Measurements from ENCODE around the gene ZNF511. TPM values are rescaled to one million over a fixed set of nuclear protein-coding genes. Genes with fewer than 3 reads are reported as not detected.

ZNF511 gene
- total RNA-seq, 1 donor from 2014 or later, result 25.5 TPM

- no peak overlapping the region for H2AFZ ChIP-seq (ENCODE audit: low read depth, low read length)
- H3K36me3 ChIP-seq (ENCODE audit: insufficient read depth, low read length), result no peaks in the 10 kb centered on the region
- peaks cover 49% of the 10 kb centered on the region for H3K27me3 Mint-ChIP-seq (ENCODE audit: low read depth, unreplicated experiment)
- H3K4me3 Mint-ChIP-seq (ENCODE audit: unreplicated experiment), result no peak overlapping the region
- no peak for FAIRE-seq
- H4K20me1 ChIP-seq (ENCODE audit: insufficient read depth, low read length), result no peaks in the 10 kb centered on the region
- H3K27me3 ChIP-seq (ENCODE audit: insufficient read depth, low read length), result peaks cover 29% of the 10 kb centered on the region
- no peaks in the 10 kb centered on the region for H3K79me2 ChIP-seq (ENCODE audit: insufficient read depth, low read length)
- peak overlapping the region; percentile 80 for H3K4me2 ChIP-seq (ENCODE audit: low read length)
- peaks cover 4% of the 10 kb centered on the region for H3K9me3 Mint-ChIP-seq (ENCODE audit: unreplicated experiment)
- H3K4me3 ChIP-seq (ENCODE audit: insufficient read depth, low read depth, low read length), result no peak overlapping the region
- H3K36me3 Mint-ChIP-seq (ENCODE audit: low read depth, unreplicated experiment), result peaks cover 2% of the 10 kb centered on the region
- H3K4me1 ChIP-seq (ENCODE audit: insufficient read depth, low read length), result peaks cover 30% of the 10 kb centered on the region
- H3K9me3 ChIP-seq (ENCODE audit: insufficient read depth, low read depth, low read length), result no peaks in the 10 kb centered on the region
- no peak overlapping the region for H3K27ac Mint-ChIP-seq (ENCODE audit: unreplicated experiment)
- no peak for TF ChIP-seq EZH2 (IDR thresholded peaks at IDR 0.05; ENCODE audit: insufficient read depth, low read length)
- no peak for TF ChIP-seq CTCF (IDR thresholded peaks at IDR 0.05; ENCODE audit: insufficient read depth, low read depth, low read length)
- no peak for DNase-seq (ENCODE audit: low read depth)
- peak overlapping the region; percentile 29 for H3K9ac ChIP-seq (ENCODE audit: low read length)
- H3K27ac ChIP-seq (ENCODE audit: low read depth, low read length), result peak overlapping the region; percentile 2
- peaks cover 7% of the 10 kb centered on the region for H3K4me1 Mint-ChIP-seq (ENCODE audit: low read depth, unreplicated experiment)
Observed at GRCh38 chr10:133328358-133329343, 19.9 kb downstream of the ZNF511 start.

GRCh38 chr10:133329491-133330202, 20.9 kb downstream of the ZNF511 start:
- DNase-seq (ENCODE audit: low read depth) (peak; percentile 79), FAIRE-seq (no peak)
- Mint-ChIP-seq H3K36me3 (ENCODE audit: low read depth, unreplicated experiment) (peaks cover 2% of the 10 kb centered on the region), H3K27me3 (ENCODE audit: low read depth, unreplicated experiment) (peaks cover 52% of the 10 kb centered on the region), H3K27ac (ENCODE audit: unreplicated experiment) (peak overlapping the region; percentile 48), H3K4me1 (ENCODE audit: low read depth, unreplicated experiment) (peaks cover 7% of the 10 kb centered on the region), H3K4me3 (ENCODE audit: unreplicated experiment) (no peak overlapping the region), H3K9me3 (ENCODE audit: unreplicated experiment) (peaks cover 4% of the 10 kb centered on the region)
- no peaks in the 10 kb centered on the region for H3K79me2 ChIP-seq (ENCODE audit: insufficient read depth, low read length)
- H2AFZ ChIP-seq (ENCODE audit: low read depth, low read length), result peak overlapping the region; percentile 44
- no peaks in the 10 kb centered on the region for H3K36me3 ChIP-seq (ENCODE audit: insufficient read depth, low read length)
- peak overlapping the region; percentile 29 for H3K9ac ChIP-seq (ENCODE audit: low read length)
- peak overlapping the region; percentile 80 for H3K4me2 ChIP-seq (ENCODE audit: low read length)
- TF ChIP-seq EZH2 (IDR thresholded peaks at IDR 0.05; ENCODE audit: insufficient read depth, low read length) (no peak), CTCF (IDR thresholded peaks at IDR 0.05; ENCODE audit: insufficient read depth, low read depth, low read length) (peak; percentile 86)
- no peaks in the 10 kb centered on the region for H4K20me1 ChIP-seq (ENCODE audit: insufficient read depth, low read length)
- peaks cover 31% of the 10 kb centered on the region for H3K27me3 ChIP-seq (ENCODE audit: insufficient read depth, low read length)
- no peaks in the 10 kb centered on the region for H3K9me3 ChIP-seq (ENCODE audit: insufficient read depth, low read depth, low read length)
- H3K27ac ChIP-seq (ENCODE audit: low read depth, low read length), result peak overlapping the region; percentile 2
- no peak overlapping the region for H3K4me3 ChIP-seq (ENCODE audit: insufficient read depth, low read depth, low read length)
- H3K4me1 ChIP-seq (ENCODE audit: insufficient read depth, low read length), result peaks cover 30% of the 10 kb centered on the region
